Middle frontal gyrus (tissue), 1 donor: ENCODE measurements around the gene TAS1R3.

ENCODE experiments used
- DNase-seq: peaks from one replicate; pipeline ENCODE4 v3.0.0-alpha.2; 2015; ENCODE audit warnings: low spot score; ENCODE audit errors: extremely low spot score

The TAS1R3 gene

DNA sequence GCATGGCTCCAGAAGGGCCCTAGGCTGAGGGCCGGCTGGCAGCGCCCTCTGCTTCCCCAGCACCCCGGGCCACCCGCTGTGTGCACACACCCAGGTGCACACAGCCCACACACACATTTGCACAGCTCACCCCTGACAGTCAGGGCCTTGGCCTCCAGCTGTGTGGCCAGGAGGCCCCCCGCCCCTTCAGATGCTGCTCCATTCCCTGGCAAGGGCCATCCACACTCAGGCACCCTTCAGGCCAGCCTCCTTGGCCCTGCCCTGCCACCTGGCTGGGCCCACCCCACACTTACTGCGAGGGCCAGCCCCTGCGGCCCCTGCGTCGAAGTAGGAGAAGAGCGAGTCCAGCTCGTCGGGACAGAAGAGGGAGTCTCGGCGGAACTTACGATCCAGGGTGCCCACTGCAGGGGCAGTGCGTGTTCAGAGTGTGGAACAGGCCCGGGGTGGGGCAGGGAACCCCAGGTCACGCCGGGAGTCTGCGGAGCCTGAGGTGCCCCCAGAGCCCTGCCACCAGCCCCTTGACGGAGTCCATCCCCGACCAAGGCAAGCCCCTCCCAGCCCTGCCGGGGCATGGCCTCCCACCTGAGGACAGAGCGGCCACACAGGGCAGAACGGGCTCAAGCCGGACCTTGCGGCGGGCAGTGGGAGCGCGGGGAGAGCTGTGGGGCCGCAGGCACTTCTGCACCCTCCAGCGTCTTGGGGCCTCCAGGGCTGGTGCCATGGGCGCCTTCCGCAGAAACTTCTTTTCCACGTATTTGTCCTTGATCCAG, 35.7 kb upstream of the TAS1R3 start:
- DNase-seq = no peak

DNA sequence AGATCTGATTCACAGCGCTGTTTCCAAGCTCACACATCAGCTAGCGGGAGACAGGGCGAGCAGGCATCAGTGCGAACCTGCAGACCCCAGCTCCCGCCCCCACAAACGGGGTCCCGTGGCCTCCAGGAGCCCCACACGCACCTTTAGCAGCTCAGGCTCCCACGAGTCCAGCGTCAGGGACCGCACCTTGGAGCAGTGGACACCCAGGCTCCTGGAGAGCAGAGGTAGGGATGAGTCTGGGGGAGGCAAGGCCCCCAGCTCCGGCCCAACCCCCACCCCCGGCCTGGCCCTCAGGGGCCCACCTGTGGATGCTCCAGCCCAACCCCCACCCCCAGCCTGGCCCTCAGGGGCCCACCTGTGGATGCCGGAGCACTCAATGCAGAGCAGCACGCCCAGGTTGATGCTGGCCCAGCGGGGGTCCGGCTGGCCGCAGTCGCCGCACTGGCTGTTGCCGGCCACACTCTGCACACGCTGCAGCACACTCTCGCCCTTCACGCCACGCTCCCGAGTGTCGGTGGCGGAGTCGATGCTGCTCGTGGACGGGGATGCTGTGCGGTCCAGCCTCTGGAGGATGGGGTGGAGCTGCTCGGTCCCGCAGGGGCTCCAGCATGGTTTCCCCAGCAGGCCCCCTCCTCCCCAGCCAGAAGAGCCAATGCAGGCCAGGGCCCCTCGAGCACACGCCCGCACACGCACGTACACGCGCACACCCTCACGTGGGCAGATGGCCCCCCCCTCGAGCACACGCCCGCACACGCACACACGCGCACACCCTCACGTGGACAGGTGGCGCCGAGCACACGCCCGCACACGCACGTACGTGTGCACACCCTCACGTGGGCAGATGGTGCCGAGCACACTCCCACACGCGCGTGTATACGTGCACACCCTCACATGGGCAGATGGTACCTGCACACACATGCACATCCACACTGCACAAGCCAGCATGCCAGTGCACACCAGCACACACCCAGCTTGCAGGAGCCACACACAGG, 34.7 kb upstream of the TAS1R3 start:
- no peak for DNase-seq

DNA sequence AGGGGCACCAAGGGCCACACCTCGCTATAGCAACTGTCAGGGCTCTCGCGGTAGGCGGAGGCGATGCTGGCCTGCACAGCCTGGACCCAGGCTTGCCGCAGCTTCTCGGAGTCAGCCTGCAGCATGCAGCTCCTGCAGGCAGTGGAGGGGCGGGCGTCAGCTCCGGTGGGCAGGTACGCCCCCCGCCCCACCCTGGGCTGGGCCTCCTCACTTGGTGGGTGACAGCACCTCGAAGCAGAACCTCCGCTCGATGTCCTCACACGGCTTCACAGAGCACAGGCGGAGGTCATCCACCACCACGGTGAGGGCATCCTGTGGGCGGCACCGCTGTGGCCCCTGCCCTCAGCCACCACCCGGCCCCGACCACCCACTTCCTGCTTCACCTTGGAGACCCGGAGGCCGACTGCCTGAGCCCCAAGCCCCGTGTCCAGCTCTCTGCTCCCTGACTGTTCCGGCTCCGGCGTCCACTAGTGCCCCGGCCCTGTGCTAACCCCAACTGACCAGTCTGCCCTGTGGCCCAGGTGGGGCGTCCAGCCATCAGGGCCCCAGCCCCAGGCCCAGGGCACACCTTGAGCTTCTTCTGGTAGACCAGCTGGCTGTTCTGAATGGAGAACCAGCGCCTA, 33.2 kb upstream of the TAS1R3 start:
- no peak for DNase-seq

- DNase-seq = peak; percentile 82
Observed at GRCh38 chr1:1298861-1299685, 32.0 kb upstream of the TAS1R3 start.

- no peak for DNase-seq
Observed at GRCh38 chr1:1299686-1300351, 31.3 kb upstream of the TAS1R3 start.

DNA sequence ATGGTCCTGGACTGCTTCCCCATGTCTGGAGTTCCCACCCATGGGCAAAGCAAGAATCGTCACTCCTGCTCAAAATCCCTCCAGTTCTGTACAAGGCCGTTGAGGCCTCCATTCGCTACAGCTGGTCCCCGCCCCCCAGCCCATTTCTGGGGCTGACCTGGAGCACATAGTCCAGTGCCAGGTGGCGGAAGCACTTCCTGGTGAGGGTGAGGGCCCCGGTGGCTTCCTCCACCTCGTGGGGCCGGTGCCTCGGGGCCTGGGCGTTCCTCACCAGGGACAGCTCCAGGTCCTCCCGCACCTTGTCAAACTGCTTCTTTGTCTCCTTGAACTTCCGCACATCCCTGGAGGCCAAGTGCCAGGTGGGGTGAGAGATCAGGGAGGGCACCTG, 30.7 kb upstream of the TAS1R3 start:
- DNase-seq = no peak

DNA sequence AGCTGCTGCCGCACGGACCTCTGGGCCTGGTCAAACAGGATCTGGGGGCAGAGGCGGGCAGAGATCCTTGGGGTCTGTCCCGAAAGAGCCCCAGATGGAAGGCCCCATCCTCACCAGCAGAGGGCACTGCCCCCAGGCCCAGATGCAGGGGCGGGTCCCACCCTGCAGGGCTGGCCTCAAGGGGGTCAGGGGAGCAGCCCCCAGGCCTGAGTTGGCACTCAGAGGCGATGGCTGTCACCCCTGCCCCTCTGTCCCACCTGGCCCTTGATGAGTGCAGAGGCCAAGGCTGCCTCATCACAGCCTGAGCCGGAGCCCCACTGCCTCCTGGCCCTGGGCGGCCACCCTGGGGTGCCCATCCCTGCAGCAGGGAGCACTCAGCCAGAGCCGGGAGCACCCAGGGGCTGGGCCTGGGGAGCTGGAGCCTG, 29.1 kb upstream of the TAS1R3 start:
- no peak for DNase-seq

DNA sequence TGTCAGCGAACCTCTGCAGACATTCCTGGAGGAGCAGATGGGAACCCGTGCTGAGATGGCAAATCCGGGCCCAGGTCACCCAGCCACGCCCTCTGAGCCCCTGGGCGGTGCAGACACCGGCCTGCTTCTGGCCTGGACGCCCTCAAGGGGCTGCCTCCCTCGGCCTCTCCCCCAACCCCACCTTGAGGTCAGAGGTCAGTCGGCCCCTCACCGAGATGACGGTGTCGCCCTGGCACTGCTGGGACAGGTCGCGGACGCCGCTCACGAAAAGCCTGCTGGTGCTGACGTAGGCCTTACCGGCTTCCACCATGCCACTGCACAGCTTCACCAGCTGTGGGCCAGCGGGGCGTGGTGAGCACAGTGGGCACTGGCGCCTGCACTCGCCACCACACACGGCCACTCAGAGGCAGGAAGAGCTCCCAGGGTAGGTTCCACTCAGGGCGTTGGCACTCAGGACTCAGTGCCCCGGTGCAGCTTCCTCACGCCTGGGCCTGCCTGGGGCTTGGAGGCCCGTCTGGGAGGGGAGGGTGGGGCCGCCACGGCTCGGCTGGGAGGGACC, 28.1 kb upstream of the TAS1R3 start:
- DNase-seq = no peak

- no peak for DNase-seq
Observed at GRCh38 chr1:1303736-1304135, 27.3 kb upstream of the TAS1R3 start.

GRCh38 chr1:1304331-1305299, 26.5 kb upstream of the TAS1R3 start:
- peak; percentile 88 for DNase-seq

- no peak for DNase-seq
Observed at GRCh38 chr1:1305300-1306069, 25.6 kb upstream of the TAS1R3 start.

DNA sequence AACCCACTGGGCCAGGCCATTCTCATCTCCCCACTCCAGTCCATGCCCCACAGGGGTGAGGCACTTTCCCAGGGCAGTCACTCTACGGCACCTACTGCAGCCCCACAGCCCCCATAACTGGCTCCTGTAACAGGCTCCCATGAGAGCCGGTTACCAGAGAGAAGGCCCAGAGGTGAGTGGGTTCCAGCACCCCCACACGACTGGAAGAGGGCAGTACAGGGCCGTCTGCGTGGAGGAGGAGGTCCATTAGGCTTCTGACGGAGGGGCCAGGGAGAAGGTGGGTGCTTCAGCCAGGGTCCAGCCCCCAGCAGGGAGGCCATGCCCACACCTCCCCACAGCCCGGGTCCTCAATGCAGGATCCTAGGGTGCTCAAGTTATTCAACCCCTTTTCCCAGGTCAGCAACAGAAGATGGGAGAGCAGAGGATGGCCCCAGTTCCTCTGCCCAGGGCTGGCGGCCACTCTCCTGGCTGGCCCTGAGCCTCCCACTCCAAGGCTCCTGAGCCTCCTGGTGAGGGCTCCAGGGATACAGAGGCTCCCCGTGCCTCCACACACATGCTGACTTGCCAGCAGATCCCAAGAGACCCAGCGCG, 24.9 kb upstream of the TAS1R3 start:
- DNase-seq = no peak

DNA sequence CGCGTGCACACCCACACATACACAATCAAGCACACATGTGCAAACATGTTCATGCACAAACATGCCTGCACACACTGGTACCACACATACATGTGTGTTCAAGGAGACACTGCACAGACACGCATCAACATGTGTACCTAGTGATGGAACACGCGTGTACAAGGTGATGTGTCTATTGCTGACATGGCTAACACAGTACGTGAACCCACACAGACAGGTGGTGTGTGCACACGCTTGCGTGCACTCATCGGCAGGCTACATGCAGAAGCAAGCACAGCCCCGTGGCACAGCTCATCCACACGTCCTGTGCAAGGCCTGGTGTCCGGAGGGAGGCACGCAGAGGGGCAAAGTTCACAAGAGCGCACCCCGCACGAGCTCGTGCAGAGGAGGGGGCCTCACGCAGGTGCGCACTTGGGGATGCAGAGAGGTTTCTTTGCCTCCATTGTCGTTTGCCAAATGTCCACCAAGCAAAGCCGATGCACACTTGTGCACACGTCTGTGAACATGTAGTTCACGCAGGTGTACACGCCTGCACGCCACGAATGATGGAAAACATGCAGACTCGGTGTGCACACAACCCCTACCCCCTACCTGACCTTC, 24.3 kb upstream of the TAS1R3 start:
- no peak for DNase-seq

DNA sequence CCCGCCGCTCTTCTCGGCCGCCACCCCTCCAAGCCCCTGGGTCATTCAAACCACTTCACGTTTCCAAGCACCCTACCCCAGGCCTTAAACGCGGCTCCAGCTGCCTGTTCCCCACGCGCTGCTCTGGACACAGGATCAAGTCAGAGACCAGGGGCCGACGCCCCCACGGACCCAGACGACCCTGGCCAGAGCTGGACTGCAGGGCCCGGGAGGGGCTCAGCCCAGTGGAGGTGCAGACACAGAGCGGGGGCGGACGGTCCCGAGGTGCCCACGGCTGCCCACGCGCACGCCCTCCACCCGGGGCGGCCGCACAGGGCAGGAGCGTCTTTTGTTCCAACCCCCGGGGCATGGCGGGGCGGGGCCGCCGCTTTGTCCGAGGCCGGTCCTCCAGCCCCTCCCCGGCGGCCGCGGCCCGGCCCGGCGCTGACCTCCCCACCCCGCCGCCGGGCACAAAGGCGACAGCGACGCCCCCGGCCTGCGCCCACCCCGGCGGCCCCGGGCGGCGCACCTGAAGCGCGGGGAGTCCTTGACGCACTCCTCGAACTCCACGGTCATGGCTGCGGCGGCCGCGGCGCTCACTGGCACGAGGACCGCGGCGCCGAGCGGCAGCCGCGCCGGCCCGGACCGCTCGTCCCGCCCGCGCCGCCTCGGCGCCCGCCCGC, 23.7 kb upstream of the TAS1R3 start:
- DNase-seq = no peak

GRCh38 chr1:1307923-1308755, 22.9 kb upstream of the TAS1R3 start, which contains the start of the genes ACAP3 and PUSL1:
TSS of gene ACAP3 (minus strand) at chr1:1307930. CDS start at chr1:1307815, 115 bp downstream.
TSS of gene PUSL1 (plus strand) at chr1:1308597. CDS start at chr1:1308644, 47 bp downstream.
- DNase-seq = peak; percentile 87

- DNase-seq = no peak
Observed at GRCh38 chr1:1308756-1309250, 22.3 kb upstream of the TAS1R3 start.
